ENCODE results near the gene HTR1B. TPM values are rescaled to one million over a fixed set of nuclear protein-coding genes. Genes with fewer than 3 reads are reported as not detected.

The HTR1B gene
- total RNA-seq, 3 donors from 2014 or later = not detected

- no peak overlapping the region for H3K4me3 Mint-ChIP-seq
- no peak for DNase-seq
- H3K36me3 Mint-ChIP-seq (ENCODE audit: insufficient read depth) = no peaks in the 10 kb centered on the region
- no peak for ATAC-seq
- peaks cover 16% of the 10 kb centered on the region for H3K4me1 Mint-ChIP-seq (ENCODE audit: low read depth)
- peaks cover 59% of the 10 kb centered on the region for H3K27me3 Mint-ChIP-seq (ENCODE audit: low read depth)
- H3K9me3 Mint-ChIP-seq = no peaks in the 10 kb centered on the region
These were observed 687 bp upstream of the HTR1B start for GRCh38 chr6:77463861-77464494.

- Mint-ChIP-seq H3K9me3 (no peaks in the 10 kb centered on the region), H3K27me3 (ENCODE audit: low read depth) (peaks cover 55% of the 10 kb centered on the region), H3K4me3 (peak overlapping the region; percentile 16), H3K36me3 (ENCODE audit: insufficient read depth) (no peaks in the 10 kb centered on the region), H3K4me1 (ENCODE audit: low read depth) (peaks cover 16% of the 10 kb centered on the region)
- no peak for DNase-seq
- ATAC-seq = no peak
These were observed 658 bp downstream of the HTR1B start for GRCh38 chr6:77462359-77463307.

- Mint-ChIP-seq H3K4me3 (no peak overlapping the region), H3K4me1 (ENCODE audit: low read depth) (peaks cover 15% of the 10 kb centered on the region), H3K9me3 (no peaks in the 10 kb centered on the region), H3K36me3 (ENCODE audit: insufficient read depth) (no peaks in the 10 kb centered on the region), H3K27me3 (ENCODE audit: low read depth) (peaks cover 49% of the 10 kb centered on the region)
- ATAC-seq = no peak
- DNase-seq = no peak
These were observed 1.5 kb downstream of the HTR1B start for GRCh38 chr6:77461796-77462195.

- ATAC-seq = no peak
- Mint-ChIP-seq H3K27me3 (ENCODE audit: low read depth) (peaks cover 21% of the 10 kb centered on the region), H3K36me3 (ENCODE audit: insufficient read depth) (no peaks in the 10 kb centered on the region), H3K4me3 (no peak overlapping the region), H3K9me3 (no peaks in the 10 kb centered on the region), H3K4me1 (ENCODE audit: low read depth) (peaks cover 8% of the 10 kb centered on the region)
- DNase-seq = no peak
These were observed 4.9 kb downstream of the HTR1B start for GRCh38 chr6:77458421-77458820.

- no peaks in the 10 kb centered on the region for H3K9me3 Mint-ChIP-seq
- no peak for ATAC-seq
- no peak for DNase-seq
These were observed 5.5 kb downstream of the HTR1B start for GRCh38 chr6:77457720-77458349.

GRCh38 chr6:77456531-77457248 lies 6.6 kb downstream of the HTR1B start:
- no peaks in the 10 kb centered on the region for H3K9me3 Mint-ChIP-seq
- H3K36me3 Mint-ChIP-seq (ENCODE audit: insufficient read depth) = no peaks in the 10 kb centered on the region
- DNase-seq = no peak
- H3K4me3 Mint-ChIP-seq = no peak overlapping the region
- ATAC-seq = no peak
- H3K27me3 Mint-ChIP-seq (ENCODE audit: low read depth) = peaks cover 3% of the 10 kb centered on the region
- H3K4me1 Mint-ChIP-seq (ENCODE audit: low read depth) = no peaks in the 10 kb centered on the region

More at GRCh38 chr6:77457720-77458349, 5.5 kb downstream of the HTR1B start:
- no peaks in the 10 kb centered on the region for H3K36me3 Mint-ChIP-seq (ENCODE audit: insufficient read depth)
- peaks cover 15% of the 10 kb centered on the region for H3K27me3 Mint-ChIP-seq (ENCODE audit: low read depth)
- H3K4me3 Mint-ChIP-seq = no peak overlapping the region
- peaks cover 6% of the 10 kb centered on the region for H3K4me1 Mint-ChIP-seq (ENCODE audit: low read depth)

GRCh38 chr6:77455271-77455670 lies 8.0 kb downstream of the HTR1B start:
- H3K36me3 Mint-ChIP-seq (ENCODE audit: insufficient read depth) = no peaks in the 10 kb centered on the region
- H3K4me1 Mint-ChIP-seq (ENCODE audit: low read depth) = no peaks in the 10 kb centered on the region
- no peaks in the 10 kb centered on the region for H3K9me3 Mint-ChIP-seq
- ATAC-seq (no peak), DNase-seq (no peak)
- H3K27me3 Mint-ChIP-seq (ENCODE audit: low read depth) = no peaks in the 10 kb centered on the region
- no peak overlapping the region for H3K4me3 Mint-ChIP-seq

GRCh38 chr6:77454386-77454785 lies 8.9 kb downstream of the HTR1B start:
- H3K9me3 Mint-ChIP-seq = no peaks in the 10 kb centered on the region
- DNase-seq = no peak
- no peaks in the 10 kb centered on the region for H3K36me3 Mint-ChIP-seq (ENCODE audit: insufficient read depth)
- no peak for ATAC-seq
- no peak overlapping the region for H3K4me3 Mint-ChIP-seq
- no peaks in the 10 kb centered on the region for H3K4me1 Mint-ChIP-seq (ENCODE audit: low read depth)
- H3K27me3 Mint-ChIP-seq (ENCODE audit: low read depth) = no peaks in the 10 kb centered on the region

GRCh38 chr6:77451466-77451865 lies 11.8 kb downstream of the HTR1B start:
- no peak for DNase-seq
- no peaks in the 10 kb centered on the region for H3K36me3 Mint-ChIP-seq (ENCODE audit: insufficient read depth)
- H3K27me3 Mint-ChIP-seq (ENCODE audit: low read depth) = no peaks in the 10 kb centered on the region
- H3K9me3 Mint-ChIP-seq = no peaks in the 10 kb centered on the region
- H3K4me3 Mint-ChIP-seq = no peak overlapping the region
- no peaks in the 10 kb centered on the region for H3K4me1 Mint-ChIP-seq (ENCODE audit: low read depth)
- no peak for ATAC-seq

- Mint-ChIP-seq H3K27me3 (ENCODE audit: low read depth) (no peaks in the 10 kb centered on the region), H3K4me1 (ENCODE audit: low read depth) (no peaks in the 10 kb centered on the region), H3K9me3 (no peaks in the 10 kb centered on the region), H3K36me3 (ENCODE audit: insufficient read depth) (no peaks in the 10 kb centered on the region), H3K4me3 (no peak overlapping the region)
- no peak for ATAC-seq
- no peak for DNase-seq
These were observed 12.4 kb downstream of the HTR1B start for GRCh38 chr6:77450924-77451323.

- Mint-ChIP-seq H3K9me3 (no peaks in the 10 kb centered on the region), H3K27me3 (ENCODE audit: low read depth) (no peaks in the 10 kb centered on the region)
These were observed 14.7 kb downstream of the HTR1B start for GRCh38 chr6:77448546-77448945.

GRCh38 chr6:77447254-77447653 lies 16.0 kb downstream of the HTR1B start:
- H3K4me1 Mint-ChIP-seq (ENCODE audit: low read depth) = no peaks in the 10 kb centered on the region
- DNase-seq (no peak), ATAC-seq (no peak)
- H3K4me3 Mint-ChIP-seq = no peak overlapping the region
- H3K36me3 Mint-ChIP-seq (ENCODE audit: insufficient read depth) = no peaks in the 10 kb centered on the region
- no peaks in the 10 kb centered on the region for H3K27me3 Mint-ChIP-seq (ENCODE audit: low read depth)
- H3K9me3 Mint-ChIP-seq = no peaks in the 10 kb centered on the region

More at GRCh38 chr6:77448546-77448945, 14.7 kb downstream of the HTR1B start:
- no peaks in the 10 kb centered on the region for H3K4me1 Mint-ChIP-seq (ENCODE audit: low read depth)
- no peaks in the 10 kb centered on the region for H3K36me3 Mint-ChIP-seq (ENCODE audit: insufficient read depth)
- ATAC-seq (no peak), DNase-seq (no peak)
- no peak overlapping the region for H3K4me3 Mint-ChIP-seq

- Mint-ChIP-seq H3K4me1 (ENCODE audit: low read depth) (no peaks in the 10 kb centered on the region), H3K9me3 (no peaks in the 10 kb centered on the region), H3K4me3 (no peak overlapping the region), H3K36me3 (ENCODE audit: insufficient read depth) (no peaks in the 10 kb centered on the region), H3K27me3 (ENCODE audit: low read depth) (no peaks in the 10 kb centered on the region)
- ATAC-seq = no peak
- DNase-seq = no peak
These were observed 17.0 kb downstream of the HTR1B start for GRCh38 chr6:77446249-77446648.

GRCh38 chr6:77445214-77445613 lies 18.1 kb downstream of the HTR1B start:
- H3K27me3 Mint-ChIP-seq (ENCODE audit: low read depth) = no peaks in the 10 kb centered on the region
- ATAC-seq (no peak), DNase-seq (no peak)
- H3K9me3 Mint-ChIP-seq = no peaks in the 10 kb centered on the region
- no peaks in the 10 kb centered on the region for H3K36me3 Mint-ChIP-seq (ENCODE audit: insufficient read depth)
- H3K4me1 Mint-ChIP-seq (ENCODE audit: low read depth) = no peaks in the 10 kb centered on the region
- H3K4me3 Mint-ChIP-seq = no peak overlapping the region
